ENCODE data around the gene TNIK.

- TF ChIP-seq, protein P1, sequence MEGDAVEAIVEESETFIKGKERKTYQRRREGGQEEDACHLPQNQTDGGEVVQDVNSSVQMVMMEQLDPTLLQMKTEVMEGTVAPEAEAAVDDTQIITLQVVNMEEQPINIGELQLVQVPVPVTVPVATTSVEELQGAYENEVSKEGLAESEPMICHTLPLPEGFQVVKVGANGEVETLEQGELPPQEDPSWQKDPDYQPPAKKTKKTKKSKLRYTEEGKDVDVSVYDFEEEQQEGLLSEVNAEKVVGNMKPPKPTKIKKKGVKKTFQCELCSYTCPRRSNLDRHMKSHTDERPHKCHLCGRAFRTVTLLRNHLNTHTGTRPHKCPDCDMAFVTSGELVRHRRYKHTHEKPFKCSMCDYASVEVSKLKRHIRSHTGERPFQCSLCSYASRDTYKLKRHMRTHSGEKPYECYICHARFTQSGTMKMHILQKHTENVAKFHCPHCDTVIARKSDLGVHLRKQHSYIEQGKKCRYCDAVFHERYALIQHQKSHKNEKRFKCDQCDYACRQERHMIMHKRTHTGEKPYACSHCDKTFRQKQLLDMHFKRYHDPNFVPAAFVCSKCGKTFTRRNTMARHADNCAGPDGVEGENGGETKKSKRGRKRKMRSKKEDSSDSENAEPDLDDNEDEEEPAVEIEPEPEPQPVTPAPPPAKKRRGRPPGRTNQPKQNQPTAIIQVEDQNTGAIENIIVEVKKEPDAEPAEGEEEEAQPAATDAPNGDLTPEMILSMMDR (conservative IDR thresholded peaks at IDR 0.05; ENCODE audit: low read depth in 2 of 2) = no peak
- TF ChIP-seq, protein P2, sequence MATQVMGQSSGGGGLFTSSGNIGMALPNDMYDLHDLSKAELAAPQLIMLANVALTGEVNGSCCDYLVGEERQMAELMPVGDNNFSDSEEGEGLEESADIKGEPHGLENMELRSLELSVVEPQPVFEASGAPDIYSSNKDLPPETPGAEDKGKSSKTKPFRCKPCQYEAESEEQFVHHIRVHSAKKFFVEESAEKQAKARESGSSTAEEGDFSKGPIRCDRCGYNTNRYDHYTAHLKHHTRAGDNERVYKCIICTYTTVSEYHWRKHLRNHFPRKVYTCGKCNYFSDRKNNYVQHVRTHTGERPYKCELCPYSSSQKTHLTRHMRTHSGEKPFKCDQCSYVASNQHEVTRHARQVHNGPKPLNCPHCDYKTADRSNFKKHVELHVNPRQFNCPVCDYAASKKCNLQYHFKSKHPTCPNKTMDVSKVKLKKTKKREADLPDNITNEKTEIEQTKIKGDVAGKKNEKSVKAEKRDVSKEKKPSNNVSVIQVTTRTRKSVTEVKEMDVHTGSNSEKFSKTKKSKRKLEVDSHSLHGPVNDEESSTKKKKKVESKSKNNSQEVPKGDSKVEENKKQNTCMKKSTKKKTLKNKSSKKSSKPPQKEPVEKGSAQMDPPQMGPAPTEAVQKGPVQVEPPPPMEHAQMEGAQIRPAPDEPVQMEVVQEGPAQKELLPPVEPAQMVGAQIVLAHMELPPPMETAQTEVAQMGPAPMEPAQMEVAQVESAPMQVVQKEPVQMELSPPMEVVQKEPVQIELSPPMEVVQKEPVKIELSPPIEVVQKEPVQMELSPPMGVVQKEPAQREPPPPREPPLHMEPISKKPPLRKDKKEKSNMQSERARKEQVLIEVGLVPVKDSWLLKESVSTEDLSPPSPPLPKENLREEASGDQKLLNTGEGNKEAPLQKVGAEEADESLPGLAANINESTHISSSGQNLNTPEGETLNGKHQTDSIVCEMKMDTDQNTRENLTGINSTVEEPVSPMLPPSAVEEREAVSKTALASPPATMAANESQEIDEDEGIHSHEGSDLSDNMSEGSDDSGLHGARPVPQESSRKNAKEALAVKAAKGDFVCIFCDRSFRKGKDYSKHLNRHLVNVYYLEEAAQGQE (IDR thresholded peaks at IDR 0.05; ENCODE audit: unreplicated experiment) = no peak
- TF ChIP-seq EZH2 (IDR thresholded peaks at IDR 0.05; ENCODE audit: low read depth, unreplicated experiment) = no peak
- TF ChIP-seq POLR2AphosphoS5 (IDR thresholded peaks at IDR 0.05; ENCODE audit: low read depth) = no peak
- TF ChIP-seq CREB1 (CRISPR knock-in tag; IDR thresholded peaks at IDR 0.05; ENCODE audit: low read depth) = no peak
Measured at GRCh38 chr3:171476532-171477102, 16.4 kb upstream of the TNIK start.
